Osteoblast (primary cell): ENCODE measurements around the gene CDH15. TPM values are rescaled to one million over a fixed set of nuclear protein-coding genes. Genes with fewer than 3 reads are reported as not detected.

Experiments used
- DNase-seq: peaks from one replicate; pipeline ENCODE4 v3.0.0; 2011; ENCODE audit warnings: low spot score, mixed read lengths; ENCODE audit not compliant: insufficient read length; ENCODE audit errors: missing footprints
- H2AFZ ChIP-seq: 2 replicates; pipeline ENCODE4 v1.6.0; 2011; ENCODE audit warnings: mild to moderate bottlenecking, low read length
- H3K27ac ChIP-seq: 2 replicates; pipeline ENCODE4 v1.5.1; 2011; ENCODE audit warnings: mild to moderate bottlenecking, low read depth, low read length, moderate library complexity
- H3K27me3 ChIP-seq: 2 replicates; pipeline ENCODE4 v1.6.0; 2012; ENCODE audit warnings: mild to moderate bottlenecking, control low read depth, inconsistent platforms, low read length, moderate library complexity; ENCODE audit not compliant: insufficient read depth
- H3K36me3 ChIP-seq: 2 replicates; pipeline ENCODE4 v1.5.1; 2011; ENCODE audit warnings: mild to moderate bottlenecking, low read length, control low read depth, moderate library complexity; ENCODE audit not compliant: insufficient read depth
- H3K4me1 ChIP-seq: 2 replicates; pipeline ENCODE4 v1.5.1; 2011; ENCODE audit warnings: mild to moderate bottlenecking, low read length, control low read depth, moderate library complexity; ENCODE audit not compliant: insufficient read depth
- H3K4me2 ChIP-seq: 2 replicates; pipeline ENCODE4 v1.6.0; 2011; ENCODE audit warnings: mild to moderate bottlenecking, low read length; ENCODE audit not compliant: insufficient read depth
- H3K4me3 ChIP-seq: fragments of 200-600 bp; sonication (generic); 3 replicates; pipeline ENCODE4 v1.5.1; 2012; ENCODE audit warnings: mild to moderate bottlenecking, low read length, inconsistent platforms; ENCODE audit not compliant: insufficient read depth
- H3K79me2 ChIP-seq: 2 replicates; pipeline ENCODE4 v1.6.0; 2012; ENCODE audit warnings: mild to moderate bottlenecking, low read length, control low read depth, inconsistent platforms; ENCODE audit not compliant: insufficient read depth
- H3K9me3 ChIP-seq: 2 replicates; pipeline ENCODE4 v1.5.1; 2011; ENCODE audit warnings: low read depth, low read length, control low read depth
- H4K20me1 ChIP-seq: 2 replicates; pipeline ENCODE4 v1.6.0; 2012; ENCODE audit warnings: mild to moderate bottlenecking, low read length, control low read depth; ENCODE audit not compliant: insufficient read depth
- total RNA-seq: library from RNA; depleted of rRNA; stranded (reverse); fragments of >200 nt; gene quantifications from 2 replicates; pipeline ENCODE4 v1.2.3, GENCODE V29; 2012
- TF ChIP-seq, protein P1 (sequence below): IDR thresholded peaks from 2 replicates; pipeline ENCODE4 v1.5.1; 2011; ENCODE audit warnings: mild to moderate bottlenecking, low read depth, low read length, moderate library complexity; ENCODE audit errors: extremely low read depth

CDH15 gene
- total RNA-seq, 1 donor, result 2.2 TPM

DNA sequence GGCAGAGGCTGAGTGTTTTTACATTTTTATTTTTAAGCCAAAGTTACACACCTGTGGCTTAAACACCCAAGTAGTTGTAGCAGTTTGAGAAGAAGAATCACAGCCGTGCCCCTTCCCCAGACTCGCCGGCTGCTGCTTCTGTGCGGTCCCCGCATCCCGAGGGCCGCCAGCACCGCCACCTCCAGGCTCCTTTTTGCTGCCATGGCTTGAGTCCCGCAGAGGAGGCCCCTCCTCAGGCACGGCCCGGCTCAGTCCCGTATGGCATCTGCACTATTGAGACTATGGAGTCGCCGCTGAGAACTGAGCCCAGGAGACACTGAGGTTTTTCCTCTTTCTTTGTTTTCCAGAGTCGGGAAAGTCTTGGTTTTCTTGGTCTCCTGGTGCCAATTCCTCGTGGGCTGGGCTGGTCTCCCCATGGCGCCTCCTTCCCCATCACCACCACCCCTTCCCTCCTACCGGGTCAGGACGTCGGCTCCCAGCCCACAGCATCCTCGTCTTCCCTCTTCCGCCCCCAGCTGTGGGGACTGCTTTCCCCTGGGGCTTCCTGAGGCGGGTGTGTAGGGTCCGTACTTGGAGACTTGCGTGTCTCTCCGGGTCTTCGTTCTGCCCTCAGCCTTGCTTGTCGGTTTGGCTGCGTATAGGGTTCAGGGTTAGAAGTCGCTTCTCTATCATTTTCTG, 32.6 kb upstream of the CDH15 start:
- H2AFZ ChIP-seq, result no peak overlapping the region
- H3K36me3 ChIP-seq, result peaks cover 8% of the 10 kb centered on the region
- no peaks in the 10 kb centered on the region for H3K9me3 ChIP-seq
- TF ChIP-seq, protein P1, sequence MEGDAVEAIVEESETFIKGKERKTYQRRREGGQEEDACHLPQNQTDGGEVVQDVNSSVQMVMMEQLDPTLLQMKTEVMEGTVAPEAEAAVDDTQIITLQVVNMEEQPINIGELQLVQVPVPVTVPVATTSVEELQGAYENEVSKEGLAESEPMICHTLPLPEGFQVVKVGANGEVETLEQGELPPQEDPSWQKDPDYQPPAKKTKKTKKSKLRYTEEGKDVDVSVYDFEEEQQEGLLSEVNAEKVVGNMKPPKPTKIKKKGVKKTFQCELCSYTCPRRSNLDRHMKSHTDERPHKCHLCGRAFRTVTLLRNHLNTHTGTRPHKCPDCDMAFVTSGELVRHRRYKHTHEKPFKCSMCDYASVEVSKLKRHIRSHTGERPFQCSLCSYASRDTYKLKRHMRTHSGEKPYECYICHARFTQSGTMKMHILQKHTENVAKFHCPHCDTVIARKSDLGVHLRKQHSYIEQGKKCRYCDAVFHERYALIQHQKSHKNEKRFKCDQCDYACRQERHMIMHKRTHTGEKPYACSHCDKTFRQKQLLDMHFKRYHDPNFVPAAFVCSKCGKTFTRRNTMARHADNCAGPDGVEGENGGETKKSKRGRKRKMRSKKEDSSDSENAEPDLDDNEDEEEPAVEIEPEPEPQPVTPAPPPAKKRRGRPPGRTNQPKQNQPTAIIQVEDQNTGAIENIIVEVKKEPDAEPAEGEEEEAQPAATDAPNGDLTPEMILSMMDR, result no peak
- peaks cover 9% of the 10 kb centered on the region for H4K20me1 ChIP-seq
- peak; percentile 59 for DNase-seq
- no peaks in the 10 kb centered on the region for H3K79me2 ChIP-seq
- no peak overlapping the region for H3K4me3 ChIP-seq
- no peaks in the 10 kb centered on the region for H3K4me1 ChIP-seq
- H3K27me3 ChIP-seq, result no peaks in the 10 kb centered on the region
- no peak overlapping the region for H3K27ac ChIP-seq
- H3K4me2 ChIP-seq, result no peak overlapping the region

DNA sequence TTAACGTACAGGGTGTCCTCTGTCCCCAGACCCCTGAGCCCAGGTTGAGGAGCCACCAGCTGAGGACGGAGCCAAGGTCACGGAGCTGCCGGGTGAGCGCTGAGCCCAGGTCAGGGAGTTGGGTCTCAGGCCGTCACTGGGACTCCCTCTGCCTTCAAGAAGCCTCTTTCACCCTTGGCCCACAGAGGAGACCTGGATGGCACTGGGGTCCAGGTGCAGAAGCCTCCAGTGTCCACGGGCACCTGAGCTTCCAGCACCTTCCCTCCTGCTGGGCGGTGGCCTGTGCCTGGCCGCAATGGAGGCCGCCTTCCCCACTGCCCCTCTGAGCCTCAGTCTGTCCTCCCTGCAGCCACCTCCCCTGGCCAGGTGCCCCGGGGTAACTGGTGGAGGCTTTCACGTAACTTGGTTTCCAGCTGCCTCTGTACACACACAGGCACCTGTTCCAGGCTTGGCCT, 31.6 kb upstream of the CDH15 start:
- no peaks in the 10 kb centered on the region for H3K79me2 ChIP-seq
- TF ChIP-seq, protein P1, result no peak
- peak; percentile 57 for DNase-seq
- H3K27ac ChIP-seq, result no peak overlapping the region
- no peak overlapping the region for H3K4me3 ChIP-seq
- no peaks in the 10 kb centered on the region for H3K27me3 ChIP-seq
- H3K36me3 ChIP-seq, result peaks cover 4% of the 10 kb centered on the region
- H3K4me2 ChIP-seq, result no peak overlapping the region
- no peaks in the 10 kb centered on the region for H3K9me3 ChIP-seq
- H2AFZ ChIP-seq, result no peak overlapping the region
- H4K20me1 ChIP-seq, result peaks cover 9% of the 10 kb centered on the region
- H3K4me1 ChIP-seq, result no peaks in the 10 kb centered on the region

DNA sequence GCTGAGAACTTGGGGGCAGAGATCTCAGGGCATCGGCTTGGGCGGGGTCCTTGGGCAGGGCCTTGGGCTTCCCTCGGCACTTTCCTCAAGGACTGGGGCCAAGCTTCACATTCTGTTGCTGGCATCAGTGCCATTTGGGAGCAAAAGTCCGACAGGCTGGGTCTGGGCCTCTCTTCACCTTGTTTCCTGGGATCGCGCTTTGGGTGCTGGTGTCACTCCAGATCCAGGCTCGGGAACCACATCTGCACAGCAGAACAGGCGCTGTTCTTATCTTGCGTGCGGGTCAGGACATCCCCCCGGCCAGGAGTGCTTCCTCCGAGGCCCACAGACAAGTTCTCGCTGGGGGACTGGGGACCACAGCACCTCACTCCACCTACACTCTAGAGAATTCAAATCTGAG, 31.1 kb upstream of the CDH15 start:
- H3K27me3 ChIP-seq, result no peaks in the 10 kb centered on the region
- peak; percentile 69 for DNase-seq
- no peaks in the 10 kb centered on the region for H3K4me1 ChIP-seq
- peaks cover 1% of the 10 kb centered on the region for H3K36me3 ChIP-seq
- no peak overlapping the region for H3K27ac ChIP-seq
- H3K4me3 ChIP-seq, result no peak overlapping the region
- no peaks in the 10 kb centered on the region for H3K9me3 ChIP-seq
- TF ChIP-seq, protein P1, result no peak
- H4K20me1 ChIP-seq, result peaks cover 9% of the 10 kb centered on the region
- H3K79me2 ChIP-seq, result no peaks in the 10 kb centered on the region
- H3K4me2 ChIP-seq, result no peak overlapping the region
- H2AFZ ChIP-seq, result no peak overlapping the region

DNA sequence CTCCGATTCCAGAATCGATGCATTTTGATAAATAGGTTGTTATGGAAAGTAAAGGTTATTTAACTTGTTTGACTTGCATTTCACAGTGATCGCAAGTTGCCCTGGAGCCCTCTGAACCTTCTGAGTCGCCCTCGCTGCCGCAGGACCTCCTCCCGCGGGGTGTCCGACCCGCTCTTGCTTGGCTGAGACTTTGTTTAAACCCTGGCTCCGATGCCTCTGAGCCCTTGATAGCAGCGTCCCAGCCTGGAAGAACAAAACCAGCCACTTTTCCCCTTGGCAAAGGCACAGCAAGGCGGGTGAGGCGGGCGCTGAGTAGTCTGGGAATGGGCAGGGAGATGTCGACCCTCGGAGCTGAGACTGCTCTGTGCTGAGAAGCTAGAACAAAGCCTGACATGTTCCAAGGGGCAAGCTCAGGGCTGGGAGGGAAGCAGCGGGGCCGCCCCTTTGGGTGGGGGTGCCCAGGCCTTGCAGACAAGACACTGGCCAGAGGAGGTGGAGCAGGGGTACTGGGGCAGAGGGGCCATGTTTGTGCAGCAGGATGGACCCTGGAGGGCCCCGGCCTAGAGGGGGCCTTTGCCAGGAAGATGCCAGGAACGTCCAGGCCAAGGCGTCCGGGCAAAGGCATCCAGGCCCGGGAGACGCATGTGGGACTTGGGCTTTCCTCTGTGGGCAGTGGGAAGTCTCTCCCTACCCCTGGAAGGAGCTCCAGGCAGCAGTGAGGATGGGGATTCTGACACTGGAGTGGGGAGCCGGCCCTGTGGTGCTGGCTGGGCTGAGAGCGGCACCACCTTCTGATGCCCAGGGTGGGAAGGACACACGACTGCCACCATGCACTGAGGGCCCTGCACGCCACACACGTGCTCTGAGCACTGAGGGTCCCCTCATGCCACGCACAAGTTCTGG, 30.3 kb upstream of the CDH15 start:
- H3K36me3 ChIP-seq, result peaks cover 3% of the 10 kb centered on the region
- no peak overlapping the region for H3K27ac ChIP-seq
- H3K79me2 ChIP-seq, result no peaks in the 10 kb centered on the region
- peak; percentile 88 for DNase-seq
- TF ChIP-seq, protein P1, result no peak
- peaks cover 9% of the 10 kb centered on the region for H4K20me1 ChIP-seq
- H3K27me3 ChIP-seq, result no peaks in the 10 kb centered on the region
- H3K9me3 ChIP-seq, result no peaks in the 10 kb centered on the region
- no peak overlapping the region for H2AFZ ChIP-seq
- H3K4me2 ChIP-seq, result no peak overlapping the region
- H3K4me1 ChIP-seq, result no peaks in the 10 kb centered on the region
- H3K4me3 ChIP-seq, result no peak overlapping the region
